Measurements from ENCODE around the gene RAD17. TPM values are rescaled to one million over a fixed set of nuclear protein-coding genes. Genes with fewer than 3 reads are reported as not detected.
"Not testable (repeated sequence)": the region's sequence is repeated elsewhere in the genome, so short reads cannot be mapped to it uniquely, and the experiment has no call there.

RAD17 gene
- total and polyA plus RNA-seq, 12 donors, result 9.0 to 23.5 (median 19.2) TPM

DNA sequence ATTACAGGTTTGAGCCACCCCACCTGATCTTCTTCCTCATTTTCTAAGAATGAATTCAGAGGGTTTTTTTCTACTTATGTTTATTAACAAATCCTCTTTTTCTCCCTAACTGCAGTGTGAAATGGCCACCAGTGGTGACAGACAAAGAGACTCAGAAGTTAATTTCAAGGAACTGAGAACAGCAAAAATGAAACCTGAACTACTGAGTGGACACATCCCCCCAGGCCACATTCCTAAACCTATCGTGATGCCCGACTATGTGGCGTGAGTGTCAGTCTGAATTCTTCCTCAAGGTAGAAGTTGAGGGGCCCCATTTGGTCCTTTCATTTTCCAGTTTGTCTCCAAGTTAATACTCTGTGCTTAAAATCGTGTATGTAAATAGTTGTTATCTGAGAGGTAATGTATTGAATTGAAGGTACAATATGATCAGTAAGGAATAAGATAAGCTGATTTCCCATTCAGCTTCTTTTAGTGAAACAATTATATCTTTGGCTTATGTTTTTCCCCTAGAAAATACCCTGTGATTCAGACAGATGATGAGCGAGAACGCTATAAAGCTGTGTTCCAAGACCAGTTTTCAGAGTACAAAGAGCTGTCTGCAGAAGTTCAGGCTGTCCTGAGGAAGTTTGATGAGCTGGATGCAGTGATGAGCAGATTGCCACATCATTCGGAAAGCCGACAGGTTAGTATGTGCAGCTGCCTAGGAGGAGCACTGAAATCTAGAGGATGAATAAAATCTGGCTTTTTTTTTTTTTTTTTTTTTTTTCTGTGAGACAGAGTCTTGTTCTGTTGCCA, 63.0 kb downstream of the RAD17 start:
- DNase-seq, result no peak
- Histone ChIP-seq H3K27me3 (no peaks in the 10 kb centered on the region), H3K4me3 (no peak overlapping the region), H3K36me3 (no peaks in the 10 kb centered on the region), H3K9me3 (no peaks in the 10 kb centered on the region), H3K4me1 (no peaks in the 10 kb centered on the region), H3K27ac (no peak overlapping the region)
- 86 to 90% methylated on average over 8 of the region's 8 CpGs for WGBS, 2 donors
- intact Hi-C loops (cut with DNase I), result no loop called here
- ATAC-seq, result no peak
- no peak for TF ChIP-seq CTCF (IDR thresholded peaks at IDR 0.05)

GRCh38 chr5:69435276-69435884, 65.8 kb downstream of the RAD17 start:
- H3K4me1 ChIP-seq; intact Hi-C loops (cut with DNase I); DNase-seq; H3K27ac ChIP-seq; H3K4me3 ChIP-seq; H3K27me3 ChIP-seq; H3K36me3 ChIP-seq; ATAC-seq; H3K9me3 ChIP-seq: not testable (repeated sequence)
- WGBS, 2 donors, result 89 to 97% methylated on average over 5 of the region's 5 CpGs

DNA sequence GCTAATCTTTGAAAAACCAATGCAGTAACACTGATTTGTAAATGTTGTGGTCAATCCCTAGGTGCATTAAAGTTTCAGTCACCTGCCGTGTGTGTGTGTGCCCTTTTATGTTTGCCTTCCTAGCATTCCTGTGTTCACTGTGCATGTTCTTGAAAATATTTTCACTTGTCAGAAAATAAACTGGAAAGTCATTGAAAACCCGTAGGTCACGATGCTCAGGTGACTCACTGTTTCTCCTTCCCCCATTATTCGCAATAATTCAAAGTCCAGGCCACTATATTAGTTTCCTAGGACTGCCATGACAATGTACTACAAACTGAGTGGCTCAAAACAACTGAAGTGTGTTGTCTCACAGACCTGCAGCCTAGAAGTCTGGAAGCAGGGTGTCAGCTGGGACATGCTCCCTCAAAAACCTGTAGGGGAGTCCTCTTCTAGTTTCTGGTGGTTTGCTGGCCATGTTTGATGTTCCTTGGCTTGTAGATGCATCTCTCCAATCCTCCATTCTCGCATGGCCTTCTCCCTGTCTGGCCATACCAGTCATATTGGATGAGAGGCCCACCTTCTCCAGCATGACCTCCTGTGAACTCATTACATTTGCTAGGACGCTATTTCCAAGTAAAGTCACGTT, 74.6 kb downstream of the RAD17 start:
- H3K27ac ChIP-seq, result no peak overlapping the region
- no peak for TF ChIP-seq CTCF (IDR thresholded peaks at IDR 0.05)
- H3K9me3 ChIP-seq, result no peaks in the 10 kb centered on the region
- H3K4me1 ChIP-seq, result no peaks in the 10 kb centered on the region
- no peaks in the 10 kb centered on the region for H3K36me3 ChIP-seq
- intact Hi-C loops (cut with DNase I), result no loop called here
- DNase-seq (no peak), ATAC-seq (no peak)
- H3K4me3 ChIP-seq, result no peak overlapping the region
- H3K27me3 ChIP-seq, result no peaks in the 10 kb centered on the region
- WGBS, 2 donors, result 93 to 95% methylated on average over 7 of the region's 7 CpGs

- H3K36me3 ChIP-seq, result no peaks in the 10 kb centered on the region
- DNase-seq, result no peak
- no peaks in the 10 kb centered on the region for H3K4me1 ChIP-seq
- TF ChIP-seq CTCF (IDR thresholded peaks at IDR 0.05), result no peak
- H3K27me3 ChIP-seq, result peaks cover 0 to 2% (median 0%) of the 10 kb centered on the region in 7 donors
- intact Hi-C loops (cut with DNase I), result no loop called here
- H3K9me3 ChIP-seq, result no peaks in the 10 kb centered on the region
- no peak overlapping the region for H3K27ac ChIP-seq
- no peak for ATAC-seq
- no peak overlapping the region for H3K4me3 ChIP-seq
- WGBS, 2 donors, result 88 to 91% methylated on average over 8 of the region's 8 CpGs
Measured at GRCh38 chr5:69449511-69449910, 79.9 kb downstream of the RAD17 start.

Data from heart right ventricle (tissue), 16 donors.